Measurements from ENCODE around the gene ABCB11.
"Not testable (repeated sequence)": the region's sequence is repeated elsewhere in the genome, so short reads cannot be mapped to it uniquely, and the experiment has no call there.

Gene ABCB11

GRCh38 chr2:168896783-168897182, 134.3 kb downstream of the ABCB11 start:
- Mint-ChIP-seq H3K9me3 (ENCODE audit: low read depth) (no peaks in the 10 kb centered on the region), H3K27ac (no peak overlapping the region), H3K4me3 (no peak overlapping the region), H3K36me3 (no peaks in the 10 kb centered on the region), H3K27me3 (peaks cover 6% of the 10 kb centered on the region), H3K4me1 (ENCODE audit: low read depth) (no peaks in the 10 kb centered on the region)

GRCh38 chr2:168895771-168896170, 135.4 kb downstream of the ABCB11 start:
- no peaks in the 10 kb centered on the region for H3K9me3 Mint-ChIP-seq (ENCODE audit: low read depth)
- H3K27ac Mint-ChIP-seq: no peak overlapping the region
- no peak overlapping the region for H3K4me3 Mint-ChIP-seq
- H3K36me3 Mint-ChIP-seq: no peaks in the 10 kb centered on the region
- peaks cover 6% of the 10 kb centered on the region for H3K27me3 Mint-ChIP-seq
- peaks cover 1% of the 10 kb centered on the region for H3K4me1 Mint-ChIP-seq (ENCODE audit: low read depth)

GRCh38 chr2:168894720-168895119, 136.4 kb downstream of the ABCB11 start:
- H3K4me3 Mint-ChIP-seq: no peak overlapping the region
- no peak overlapping the region for H3K27ac Mint-ChIP-seq
- H3K36me3 Mint-ChIP-seq: no peaks in the 10 kb centered on the region
- H3K27me3 Mint-ChIP-seq: peaks cover 6% of the 10 kb centered on the region
- H3K9me3 Mint-ChIP-seq (ENCODE audit: low read depth): no peaks in the 10 kb centered on the region
- H3K4me1 Mint-ChIP-seq (ENCODE audit: low read depth): peaks cover 10% of the 10 kb centered on the region

GRCh38 chr2:168894101-168894500, 137.0 kb downstream of the ABCB11 start:
- Mint-ChIP-seq H3K36me3 (no peaks in the 10 kb centered on the region), H3K27me3 (peaks cover 6% of the 10 kb centered on the region), H3K4me1 (ENCODE audit: low read depth) (peaks cover 13% of the 10 kb centered on the region), H3K27ac (no peak overlapping the region), H3K4me3 (no peak overlapping the region), H3K9me3 (ENCODE audit: low read depth) (no peaks in the 10 kb centered on the region)

- Mint-ChIP-seq H3K4me1 (ENCODE audit: low read depth) (peaks cover 13% of the 10 kb centered on the region), H3K36me3 (no peaks in the 10 kb centered on the region), H3K27ac (no peak overlapping the region), H3K9me3 (ENCODE audit: low read depth) (no peaks in the 10 kb centered on the region), H3K4me3 (no peak overlapping the region), H3K27me3 (peaks cover 6% of the 10 kb centered on the region)
These were observed 138.8 kb downstream of the ABCB11 start for GRCh38 chr2:168892327-168892726.

- no peaks in the 10 kb centered on the region for H3K9me3 Mint-ChIP-seq (ENCODE audit: low read depth)
- H3K4me3 Mint-ChIP-seq: peak within 1 kb of the TSS; percentile 97
- H3K27me3 Mint-ChIP-seq: peaks cover 6% of the 10 kb centered on the region
- H3K4me1 Mint-ChIP-seq (ENCODE audit: low read depth): peaks cover 13% of the 10 kb centered on the region
- peak within 1 kb of the TSS; percentile 47 for H3K27ac Mint-ChIP-seq
- H3K36me3 Mint-ChIP-seq: no peaks in the 10 kb centered on the region
These were observed 140.9 kb downstream of the ABCB11 start, which contains the start of gene SPC25 for GRCh38 chr2:168890006-168890782. SPC25 (minus strand) TSS chr2:168890430; CDS start chr2:168889519, 911 bp downstream.

GRCh38 chr2:168889635-168890005, 141.5 kb downstream of the ABCB11 start:
- Mint-ChIP-seq H3K9me3 (ENCODE audit: low read depth) (no peaks in the 10 kb centered on the region), H3K4me3 (peak overlapping the region; percentile 97), H3K36me3 (no peaks in the 10 kb centered on the region), H3K27me3 (peaks cover 6% of the 10 kb centered on the region), H3K4me1 (ENCODE audit: low read depth) (peaks cover 13% of the 10 kb centered on the region), H3K27ac (no peak overlapping the region)

- no peaks in the 10 kb centered on the region for H3K36me3 Mint-ChIP-seq
- no peak overlapping the region for H3K4me3 Mint-ChIP-seq
- H3K27ac Mint-ChIP-seq: no peak overlapping the region
- no peaks in the 10 kb centered on the region for H3K9me3 Mint-ChIP-seq (ENCODE audit: low read depth)
- peaks cover 5% of the 10 kb centered on the region for H3K4me1 Mint-ChIP-seq (ENCODE audit: low read depth)
- no peaks in the 10 kb centered on the region for H3K27me3 Mint-ChIP-seq
These were observed 146.1 kb downstream of the ABCB11 start for GRCh38 chr2:168884975-168885374.

- not testable (repeated sequence) for H3K9me3 Mint-ChIP-seq (ENCODE audit: low read depth); H3K27ac Mint-ChIP-seq; H3K4me3 Mint-ChIP-seq; H3K36me3 Mint-ChIP-seq; H3K4me1 Mint-ChIP-seq (ENCODE audit: low read depth); H3K27me3 Mint-ChIP-seq
These were observed 149.0 kb downstream of the ABCB11 start for GRCh38 chr2:168882163-168882562.

GRCh38 chr2:168874368-168875054, 156.6 kb downstream of the ABCB11 start:
- no peaks in the 10 kb centered on the region for H3K9me3 Mint-ChIP-seq (ENCODE audit: low read depth)
- no peak overlapping the region for H3K27ac Mint-ChIP-seq
- H3K27me3 Mint-ChIP-seq: no peaks in the 10 kb centered on the region
- no peaks in the 10 kb centered on the region for H3K36me3 Mint-ChIP-seq
- H3K4me3 Mint-ChIP-seq: no peak overlapping the region
- H3K4me1 Mint-ChIP-seq (ENCODE audit: low read depth): no peaks in the 10 kb centered on the region

- H3K4me1 Mint-ChIP-seq (ENCODE audit: low read depth); H3K9me3 Mint-ChIP-seq (ENCODE audit: low read depth); H3K27me3 Mint-ChIP-seq; H3K36me3 Mint-ChIP-seq; H3K27ac Mint-ChIP-seq; H3K4me3 Mint-ChIP-seq: not testable (repeated sequence)
These were observed 160.3 kb downstream of the ABCB11 start for GRCh38 chr2:168870824-168871223.

Measured in activated naive CD8-positive, alpha-beta T cell (primary cell).